Activated CD4-positive, alpha-beta T cell treated with anti-CD3 and anti-CD28 coated beads for 24 hours (primary cell): Measurements from ENCODE around the gene FAM47E.

Source experiments
- DNase-seq, 2 donors: peaks; one replicate each; pipeline ENCODE4 v3.0.0-alpha.2; 2020; ENCODE audit warnings: low read depth in 2 of 2

FAM47E gene

DNA sequence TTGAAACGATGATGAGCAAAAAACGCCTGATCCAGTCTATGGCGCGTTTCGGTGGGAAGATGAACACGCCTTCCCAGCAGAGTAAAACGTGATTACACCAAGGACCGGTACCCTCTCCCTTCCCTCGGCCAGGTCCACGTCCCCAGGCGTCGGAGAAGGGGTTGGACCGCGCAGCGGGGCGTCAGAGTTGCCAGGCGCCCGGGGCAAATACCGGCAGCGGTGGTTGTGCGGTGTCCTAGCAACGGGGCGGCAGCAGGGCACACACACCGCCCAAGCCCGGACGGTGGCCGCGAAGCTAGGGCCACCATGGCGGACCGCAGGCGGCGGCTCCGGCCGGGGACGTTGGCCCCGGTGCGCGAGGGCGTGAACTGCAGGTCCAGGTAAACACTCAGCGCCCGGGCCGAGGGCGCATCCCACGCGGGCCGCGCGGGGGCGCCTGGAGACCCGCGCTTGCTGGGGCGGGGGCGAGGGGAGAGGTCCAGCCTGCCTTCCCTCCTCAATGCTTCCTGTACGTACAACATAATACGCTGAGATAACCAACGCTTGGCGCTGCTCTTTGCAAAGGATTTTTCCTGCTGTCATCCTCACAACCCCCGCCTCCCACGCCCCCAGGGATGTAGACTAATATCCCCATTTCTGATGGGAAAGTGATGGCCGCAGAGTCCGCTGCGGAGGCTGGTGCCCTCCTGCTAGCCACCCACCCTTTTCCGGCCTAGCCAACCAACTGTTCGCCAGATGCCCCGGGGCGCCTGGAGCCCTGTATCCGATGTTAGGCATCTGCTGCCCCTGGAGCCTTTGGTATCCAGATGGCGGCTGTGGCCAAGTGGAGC, at the start of gene FAM47E:
Gene FAM47E (plus strand): TSS at position 281 of the 830 bp plus-strand sequence. CDS start 26 bp downstream, at position 307.
- DNase-seq: peak; percentile 3 to 9

DNA sequence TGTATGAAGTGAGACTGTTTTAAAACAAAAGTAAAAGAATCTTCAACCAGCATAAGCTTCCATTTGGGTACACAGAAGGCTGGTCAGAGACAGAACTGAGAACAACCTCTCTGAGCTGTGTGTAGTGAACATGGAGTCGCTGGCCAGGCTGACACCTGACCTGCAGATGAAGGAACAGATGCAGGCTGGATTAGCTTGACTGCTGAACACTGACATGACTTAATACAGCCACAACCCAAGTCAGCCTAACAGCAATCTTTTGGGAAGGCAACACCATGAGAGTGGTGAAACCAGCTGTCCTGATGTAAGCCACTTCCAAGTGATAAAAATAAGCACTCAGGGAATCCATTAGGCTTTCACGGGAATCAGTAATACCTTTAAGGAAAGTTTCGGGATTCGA, 48.0 kb upstream of the FAM47E start:
- DNase-seq: no peak

DNA sequence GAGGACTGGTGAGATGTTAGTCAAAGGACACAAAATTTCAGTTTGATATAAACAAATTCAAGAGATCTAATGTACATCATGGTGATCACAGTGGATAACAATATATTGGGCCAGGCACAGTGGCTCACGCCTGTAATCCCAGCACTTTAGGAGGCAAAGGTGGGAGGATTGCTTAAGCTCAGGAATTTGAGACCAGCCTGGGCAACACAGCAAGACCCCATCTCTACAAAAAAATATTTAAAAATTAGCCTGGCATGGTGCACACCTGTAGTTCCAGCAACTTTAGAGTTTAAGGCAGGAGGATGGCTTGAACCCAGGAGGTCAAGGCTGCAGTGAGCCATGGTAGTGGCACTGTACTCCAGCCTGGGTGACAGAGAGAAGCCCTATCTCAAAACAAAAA, 46.6 kb upstream of the FAM47E start:
- DNase-seq: no peak

DNA sequence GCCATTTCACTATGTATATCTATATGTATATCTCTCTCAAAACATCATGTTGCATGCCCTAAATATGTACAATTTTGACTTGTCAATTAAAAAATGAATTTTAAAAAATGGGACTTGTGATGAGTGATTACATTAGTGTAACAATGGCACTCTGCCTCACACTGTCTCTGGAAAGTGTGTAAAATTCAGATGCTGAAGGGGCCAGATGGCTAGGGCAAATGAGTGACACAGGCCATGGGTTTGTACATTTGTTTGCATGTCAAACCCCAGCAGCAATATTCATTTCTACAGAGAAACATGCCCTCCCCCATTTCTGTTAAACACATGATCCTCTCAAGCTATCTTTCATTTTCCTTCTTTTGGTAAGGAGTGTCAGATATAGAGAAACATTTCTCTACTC, 46.0 kb upstream of the FAM47E start:
- DNase-seq: no peak

GRCh38 chr4:76206222-76206942, 45.1 kb upstream of the FAM47E start:
- DNase-seq: no peak

DNA sequence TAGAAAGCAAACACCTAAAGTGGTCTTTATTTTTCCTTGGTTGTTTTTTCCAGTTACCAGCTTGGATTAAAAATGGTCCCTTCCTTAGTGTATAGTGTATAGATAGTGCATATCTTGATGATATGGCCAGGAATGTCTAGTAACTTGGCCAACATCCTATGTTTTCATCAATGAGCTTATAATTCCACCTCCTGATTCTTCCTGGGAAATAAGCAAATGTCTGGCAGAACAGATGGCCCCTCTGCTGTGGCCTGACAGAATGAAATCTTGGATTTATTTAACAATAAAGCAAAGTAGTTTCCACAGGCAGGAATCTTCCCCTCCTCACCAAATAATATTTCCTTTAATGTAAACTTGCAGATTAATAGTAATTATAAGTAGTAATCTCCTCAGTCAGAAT, 44.0 kb upstream of the FAM47E start:
- no peak for DNase-seq

DNA sequence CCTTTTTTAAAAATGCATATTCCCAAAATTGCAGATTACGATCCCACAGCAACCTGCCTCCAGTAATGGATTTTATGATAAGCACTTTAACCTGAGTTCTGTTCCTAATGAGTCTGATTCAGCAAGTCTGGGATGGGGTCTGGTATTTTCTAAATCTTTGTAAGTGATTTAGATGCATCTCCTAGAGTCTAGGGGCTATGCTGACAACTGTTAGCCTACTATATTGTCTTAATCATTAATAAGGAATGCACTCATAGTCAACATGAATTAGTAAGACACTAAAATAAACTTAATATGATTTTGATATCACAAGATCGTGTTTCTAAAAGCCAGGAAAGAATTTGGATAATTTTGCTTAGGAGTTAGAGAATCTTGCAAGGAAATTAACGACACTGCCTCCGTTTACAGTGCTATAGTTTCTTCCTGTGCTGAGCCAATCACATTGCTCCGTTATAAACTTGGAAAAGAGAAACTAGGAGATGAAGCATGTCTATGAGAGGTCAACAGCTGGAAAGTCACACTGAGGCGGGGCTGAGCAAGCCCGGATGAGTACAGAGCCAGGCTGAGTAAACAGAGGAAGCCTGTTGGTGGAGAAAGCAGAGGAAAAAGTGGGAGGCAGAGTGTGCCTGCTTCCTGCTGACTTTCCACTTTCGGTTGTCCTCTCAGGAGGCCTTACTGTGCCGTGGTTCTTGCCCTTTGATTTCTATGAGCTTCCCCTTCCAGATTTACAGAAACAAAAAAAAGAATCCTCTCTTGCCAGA, 43.3 kb upstream of the FAM47E start:
- DNase-seq: no peak

- no peak for DNase-seq
Measured at GRCh38 chr4:76209881-76210280, 41.6 kb upstream of the FAM47E start.

DNA sequence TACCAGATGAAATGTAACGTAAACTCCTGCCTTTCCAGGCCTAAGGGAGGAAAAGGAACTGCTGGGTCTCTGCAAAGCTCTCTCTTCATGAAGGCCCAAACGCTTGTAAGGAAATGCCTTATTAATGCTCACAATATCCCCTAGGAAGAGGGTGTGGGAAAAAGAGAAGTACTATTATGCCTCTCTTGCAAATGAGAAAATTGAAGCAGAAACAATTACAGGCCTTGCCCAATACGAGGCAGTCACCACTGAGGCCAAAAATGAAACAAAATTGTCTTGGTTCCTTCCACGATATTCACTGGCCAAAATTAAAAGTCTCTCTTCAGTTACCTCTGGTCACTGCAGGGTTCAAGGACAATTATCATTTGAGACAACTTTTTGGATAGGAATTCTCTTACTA, 41.1 kb upstream of the FAM47E start:
- no peak for DNase-seq

DNA sequence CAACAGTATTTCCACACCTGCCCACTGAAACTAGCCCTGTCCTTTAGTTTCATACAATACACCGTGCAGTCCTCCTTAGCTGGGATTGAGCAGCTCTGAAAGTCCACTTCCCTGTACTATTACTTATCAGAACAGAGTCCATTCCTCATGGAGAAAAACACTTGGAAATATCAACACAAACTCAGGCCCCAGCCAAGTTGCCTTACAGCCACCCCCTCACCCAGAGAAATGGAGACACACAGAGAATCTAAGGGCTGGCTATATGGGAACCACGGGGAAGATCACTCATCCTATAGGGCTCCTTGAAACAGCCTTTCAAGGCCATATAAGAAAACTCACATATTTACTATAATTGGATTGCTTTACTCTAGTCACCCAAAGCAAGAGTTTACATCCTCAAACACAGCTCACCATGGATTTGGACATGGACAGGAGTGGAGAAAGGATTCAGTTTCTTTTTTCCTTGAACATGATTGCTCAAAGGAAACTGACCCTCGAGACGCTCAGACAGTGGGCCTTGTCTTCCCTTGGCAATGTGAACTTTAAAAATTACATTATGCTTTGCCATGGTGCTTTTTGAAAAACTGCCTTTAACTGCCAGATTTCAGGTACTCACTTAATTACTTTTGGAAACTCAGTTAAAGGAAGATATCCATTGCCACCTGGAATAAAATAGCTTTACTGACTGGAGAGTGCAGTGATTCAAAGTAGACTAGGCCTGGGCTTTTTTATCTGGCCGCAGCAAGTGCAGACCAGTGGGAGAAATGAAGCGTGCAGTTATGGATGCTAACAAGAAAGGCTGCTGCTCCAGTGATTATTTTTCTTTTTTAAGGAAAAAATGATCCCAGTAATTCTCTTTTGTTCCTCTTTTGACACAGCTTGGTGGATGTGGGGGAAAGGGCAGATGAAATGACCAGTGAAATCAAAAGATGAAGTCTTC, 39.5 kb upstream of the FAM47E start:
- DNase-seq: no peak

DNA sequence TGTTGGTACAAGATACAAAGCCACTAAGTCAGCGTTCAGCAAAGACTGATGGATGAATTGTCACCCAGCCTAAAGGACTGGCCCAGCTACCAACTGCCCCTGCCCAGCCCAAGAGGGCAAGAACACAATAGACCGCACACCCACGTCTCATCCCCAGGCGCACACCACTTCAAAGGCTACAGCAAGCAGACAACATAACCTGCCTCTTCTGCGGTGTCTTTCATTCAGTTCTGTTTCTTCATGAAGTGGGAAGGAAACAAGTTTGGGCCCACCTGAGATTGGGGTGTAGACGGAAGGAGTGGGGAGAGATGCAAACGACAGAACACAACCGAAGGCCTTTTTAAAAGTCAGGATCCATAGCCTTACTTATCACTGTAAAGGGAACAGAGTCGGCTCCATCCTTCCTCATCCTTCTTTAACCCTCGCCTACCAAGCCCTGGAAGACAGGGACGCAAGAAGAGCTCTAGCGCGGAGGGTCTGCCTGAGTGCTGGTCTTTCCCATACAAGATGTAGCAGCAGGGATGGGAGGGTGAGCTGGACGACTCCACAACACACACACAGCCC, 38.6 kb upstream of the FAM47E start:
- no peak for DNase-seq

- peak; percentile 35 to 48 for DNase-seq
Measured at GRCh38 chr4:76213415-76214176, 37.9 kb upstream of the FAM47E start, which contains the start of gene SCARB2. Gene SCARB2 (minus strand): TSS chr4:76213824. CDS start chr4:76213543, 281 bp downstream.

DNA sequence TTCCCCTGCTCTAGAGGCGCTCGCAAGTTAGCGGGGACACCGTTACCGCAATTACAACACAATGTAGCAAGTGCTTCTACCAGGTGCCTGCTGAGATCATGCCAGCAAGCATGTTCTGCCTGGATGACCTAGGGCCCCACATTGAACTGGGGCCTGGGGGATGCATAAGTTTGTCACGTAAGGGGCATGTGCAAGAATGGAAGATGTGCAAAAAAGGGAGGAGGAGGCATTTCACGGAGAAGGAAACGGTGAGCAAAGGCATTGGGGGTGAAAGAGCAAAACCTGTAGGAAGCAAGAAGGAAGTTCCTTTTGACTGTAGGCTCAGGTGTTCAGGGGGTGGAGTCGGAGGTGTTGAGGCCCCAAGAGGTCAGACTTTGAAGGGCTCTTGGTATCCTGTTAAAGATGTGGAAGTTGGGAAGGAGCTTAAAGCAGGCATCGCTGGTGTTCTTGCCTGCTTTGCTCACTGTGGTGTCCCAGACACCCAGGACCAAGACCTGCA, 37.3 kb upstream of the FAM47E start:
- DNase-seq: no peak

DNA sequence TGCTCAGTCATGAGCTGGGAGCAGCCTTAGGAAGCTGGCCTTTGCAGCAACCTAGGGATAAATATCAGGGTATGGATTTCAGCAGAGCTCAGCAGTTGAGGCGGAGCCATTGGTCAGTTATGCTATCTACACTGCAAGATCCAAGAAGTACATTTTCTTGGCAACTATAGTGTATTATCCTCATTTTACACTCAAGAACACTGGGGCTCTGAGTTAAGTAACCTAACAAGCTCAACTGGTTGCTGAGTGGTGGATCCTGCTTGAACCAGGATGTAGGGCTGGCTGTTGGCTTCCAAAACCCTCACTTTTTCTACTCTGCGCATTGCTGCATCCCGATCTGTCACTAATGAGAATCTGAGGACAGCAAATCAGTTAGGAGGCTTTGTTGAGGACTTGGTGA, 36.4 kb upstream of the FAM47E start:
- DNase-seq: no peak

DNA sequence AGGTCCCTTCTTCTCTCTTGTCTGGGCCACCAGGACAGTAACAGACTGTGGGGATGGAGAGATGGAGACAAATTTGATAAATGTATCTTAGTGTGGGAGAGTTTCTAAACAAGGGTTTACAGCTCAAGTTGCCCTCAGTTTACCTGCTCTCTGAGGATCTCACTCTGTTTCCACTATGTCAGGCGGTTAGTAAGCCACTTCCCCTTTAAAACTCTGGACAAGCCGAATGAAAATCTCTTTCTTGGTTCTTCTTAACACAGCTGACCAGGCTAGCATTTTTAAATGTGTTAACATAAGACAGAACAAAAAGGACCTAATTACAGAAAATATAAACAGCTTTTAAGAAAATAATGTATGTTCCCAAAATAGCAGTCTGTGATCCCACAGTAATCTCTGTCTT, 35.0 kb upstream of the FAM47E start:
- DNase-seq: no peak

DNA sequence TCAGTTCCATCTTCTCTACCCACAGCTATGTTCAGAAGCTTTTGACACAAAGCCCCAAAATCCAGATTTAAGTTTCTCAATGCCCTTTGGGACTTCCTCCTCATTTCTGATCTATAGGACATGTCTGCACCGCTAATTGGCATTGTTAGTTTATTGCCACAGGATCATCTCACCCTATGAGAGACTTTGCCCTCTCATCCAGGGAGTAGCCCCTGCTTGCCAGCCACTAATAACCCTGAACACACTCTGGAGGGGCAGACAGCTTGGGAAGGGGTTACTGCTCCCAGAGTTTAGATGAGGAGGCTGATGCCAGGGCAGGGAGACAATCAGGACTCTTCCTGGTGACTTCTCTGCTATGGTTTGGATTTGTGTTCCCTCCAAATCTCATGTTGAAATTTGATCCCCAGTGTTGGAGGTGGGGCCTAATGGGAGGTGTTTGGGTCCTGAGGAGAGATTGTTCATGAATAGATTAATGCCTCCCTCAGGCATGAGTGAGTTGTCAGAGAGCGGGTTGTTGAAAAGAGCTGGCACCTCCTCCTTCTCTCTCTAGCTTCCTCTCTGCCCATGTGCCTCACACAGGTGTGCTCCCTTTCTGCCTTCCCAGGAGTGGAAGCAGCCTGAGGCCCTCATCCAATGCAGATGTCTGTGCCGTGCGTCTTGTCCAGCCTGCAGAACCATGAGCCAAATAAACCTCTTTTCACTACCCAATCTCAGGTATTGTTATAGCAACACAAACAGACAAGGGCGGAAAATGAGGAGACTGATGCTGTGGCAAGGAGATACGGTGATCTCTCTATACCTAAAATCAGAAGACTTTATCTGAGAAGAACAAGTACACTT, 34.3 kb upstream of the FAM47E start:
- no peak for DNase-seq

DNA sequence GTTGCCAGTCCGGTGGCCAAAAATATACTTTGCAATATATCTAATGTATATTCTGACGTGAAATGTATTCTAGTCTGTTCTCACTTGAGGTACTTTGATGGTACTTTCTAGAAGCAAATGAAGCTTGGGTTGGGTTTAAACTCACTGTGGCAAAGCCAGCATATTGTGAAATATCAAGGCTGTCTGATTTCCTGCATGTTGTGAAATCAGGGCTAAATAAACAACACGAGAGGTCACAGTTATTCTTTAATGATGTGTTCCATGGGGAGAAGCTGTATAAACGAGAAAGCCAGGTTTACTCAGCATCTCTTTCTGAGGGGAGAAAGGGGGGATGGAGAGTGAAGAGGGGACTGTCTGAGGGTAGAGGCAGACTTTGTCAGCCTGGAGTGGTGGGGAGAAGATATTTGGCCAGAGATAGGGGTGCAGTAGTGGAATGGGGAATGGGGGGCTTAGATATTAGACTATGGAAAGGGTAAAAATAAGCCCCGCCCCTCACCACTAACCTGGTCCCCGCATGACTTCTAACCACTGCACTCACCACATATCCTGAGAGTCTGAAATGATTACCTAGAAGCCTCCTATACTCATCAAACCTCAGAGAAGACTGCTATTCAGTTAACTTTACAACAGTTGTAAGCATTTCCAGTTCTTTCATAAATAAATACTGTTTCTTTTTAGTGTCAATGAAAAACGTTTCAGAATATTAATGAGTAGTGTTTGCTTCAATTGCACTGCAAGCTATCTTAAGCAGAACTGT, 32.0 kb upstream of the FAM47E start:
- no peak for DNase-seq

GRCh38 chr4:76224171-76224570, 27.4 kb upstream of the FAM47E start:
- DNase-seq: no peak
